A549 treated with Mapracorat at 1 μM for 4 hours (cell line): ENCODE measurements around the gene TAAR9. TPM values are rescaled to one million over a fixed set of nuclear protein-coding genes. Genes with fewer than 3 reads are reported as not detected.

Source experiments
- total RNA-seq: library from RNA; stranded (reverse); fragments of 200-300 nt; extraction: Qiagen RNA extraction; gene quantifications from 5 replicates; pipeline ENCODE4 v1.2.3, GENCODE V29; 2022

The TAAR9 gene
- total RNA-seq = not detected in 5 replicates

GRCh38 chr6:132537977-132538376 lies at the start of gene TAAR9:
TSS of gene TAAR9 (plus strand) at chr6:132538277. CDS start at chr6:132538290, 13 bp downstream.

DNA sequence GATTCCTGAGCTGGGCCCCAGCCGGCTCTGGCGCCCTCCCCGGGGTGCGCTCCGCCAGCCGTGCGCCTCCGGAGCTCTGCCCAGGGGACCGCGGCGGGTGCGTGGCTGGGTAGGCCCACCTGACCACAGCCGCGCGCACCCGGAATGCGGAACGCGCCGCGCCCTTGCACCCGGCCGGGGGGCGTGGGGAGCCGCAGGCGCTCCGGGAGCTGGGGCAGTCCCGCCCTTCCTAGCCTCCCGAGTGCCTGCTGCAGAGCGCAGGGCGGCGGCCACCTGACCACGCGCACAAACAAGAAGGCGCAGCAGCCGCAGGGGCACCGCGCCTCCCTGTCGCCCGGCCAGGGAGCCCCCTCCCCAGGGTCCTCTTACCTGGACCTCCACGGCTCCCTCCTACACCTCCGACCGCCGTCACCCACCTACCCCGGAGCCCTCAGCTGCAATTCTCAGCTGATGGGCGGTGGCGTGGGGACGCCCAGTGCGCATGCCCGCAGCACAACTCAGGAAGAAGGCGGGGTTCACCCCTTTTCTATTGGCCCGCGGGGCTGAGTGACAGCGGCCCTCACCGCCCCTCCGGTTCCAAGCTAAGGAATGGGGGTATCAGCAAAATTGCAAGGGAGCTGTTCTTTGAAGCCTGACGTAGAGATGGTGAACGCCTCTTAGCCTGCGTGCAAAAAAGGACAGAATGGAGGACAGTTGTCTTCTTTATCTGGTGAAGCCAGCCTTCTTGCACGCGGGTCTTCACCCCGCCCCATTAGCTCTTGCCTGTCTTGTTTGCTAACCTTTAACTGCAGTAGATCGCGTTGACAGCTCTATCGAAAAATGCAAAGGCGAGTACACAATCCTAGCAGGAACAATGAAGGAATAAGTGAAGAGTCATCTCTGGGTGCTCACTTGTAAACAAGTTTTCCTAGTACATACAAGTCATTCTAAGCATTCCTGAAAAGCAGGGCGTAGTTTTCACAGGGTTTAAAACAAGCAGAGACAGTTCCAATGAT lies 25.1 kb upstream of the TAAR9 start, which contains the start of gene STX7:
Gene STX7 (minus strand): TSS at position 479 of the 995 bp plus-strand sequence. CDS start 9,586 bp downstream, outside the sequence.

DNA sequence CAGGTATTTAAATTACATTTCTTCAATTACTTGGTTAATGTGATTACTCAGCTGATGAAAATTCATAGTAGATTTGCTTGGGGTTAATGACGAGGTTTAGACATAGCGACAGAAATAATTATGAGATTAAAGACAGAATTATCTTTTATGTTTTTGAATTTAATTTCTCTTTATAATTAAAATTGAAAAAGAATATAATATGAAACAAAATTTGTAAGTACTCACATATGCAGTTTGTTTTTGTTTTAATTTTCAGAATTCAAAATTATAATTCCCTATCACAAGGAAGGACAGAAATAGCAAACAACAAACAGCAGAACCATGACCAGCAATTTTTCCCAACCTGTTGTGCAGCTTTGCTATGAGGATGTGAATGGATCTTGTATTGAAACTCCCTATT lies 14.3 kb downstream of the TAAR9 start, which contains the start of gene TAAR8:
Gene TAAR8 (plus strand): TSS at position 301 of the 400 bp plus-strand sequence. CDS start 21 bp downstream, at position 322.

DNA sequence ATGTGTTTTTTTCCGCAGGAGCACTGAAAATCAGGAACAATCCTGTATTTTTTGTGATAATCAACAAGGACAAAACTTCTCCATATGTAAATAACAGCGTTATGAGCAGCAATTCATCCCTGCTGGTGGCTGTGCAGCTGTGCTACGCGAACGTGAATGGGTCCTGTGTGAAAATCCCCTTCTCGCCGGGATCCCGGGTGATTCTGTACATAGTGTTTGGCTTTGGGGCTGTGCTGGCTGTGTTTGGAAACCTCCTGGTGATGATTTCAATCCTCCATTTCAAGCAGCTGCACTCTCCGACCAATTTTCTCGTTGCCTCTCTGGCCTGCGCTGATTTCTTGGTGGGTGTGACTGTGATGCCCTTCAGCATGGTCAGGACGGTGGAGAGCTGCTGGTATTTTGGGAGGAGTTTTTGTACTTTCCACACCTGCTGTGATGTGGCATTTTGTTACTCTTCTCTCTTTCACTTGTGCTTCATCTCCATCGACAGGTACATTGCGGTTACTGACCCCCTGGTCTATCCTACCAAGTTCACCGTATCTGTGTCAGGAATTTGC lies 32.2 kb downstream of the TAAR9 start, which contains the start of gene TAAR6:
Gene TAAR6 (plus strand): TSS at position 102 of the 557 bp plus-strand sequence. CDS start 0 bp downstream, at position 102.

Other genes starting within 250 kb of the TAAR9 start
- gene MOXD1, start 136.8 kb upstream of the TAAR9 start, total RNA-seq = 1.4 to 1.9 TPM (median 1.7 TPM) in 5 replicates
- gene STX7, start 25.2 kb upstream of the TAAR9 start, total RNA-seq = 18.0 to 24.7 TPM (median 23.3 TPM) in 5 replicates
- gene TAAR8, start 14.4 kb downstream of the TAAR9 start, total RNA-seq = not detected in 5 replicates
- gene TAAR6, start 32.0 kb downstream of the TAAR9 start, total RNA-seq = not detected in 5 replicates
- gene TAAR5, start 51.5 kb downstream of the TAAR9 start, total RNA-seq = not detected in 5 replicates
- gene TAAR2, start 86.0 kb downstream of the TAAR9 start, total RNA-seq = not detected in 5 replicates
- not detected in 5 replicates for gene TAAR1, start 120.9 kb downstream of the TAAR9 start, total RNA-seq
- gene VNN1, start 175.8 kb downstream of the TAAR9 start, total RNA-seq = 0.06 to 0.15 TPM (median 0.10 TPM) in 3 of 5 replicates, not detected in the others
- gene VNN2, start 219.6 kb downstream of the TAAR9 start, total RNA-seq = 0.22 TPM in 1 of 5 replicates, not detected in the others